ENCODE data around the gene MCC. TPM values are rescaled to one million over a fixed set of nuclear protein-coding genes. Genes with fewer than 3 reads are reported as not detected.

Gene MCC
- total and polyA plus RNA-seq, 4 donors, result 9.0 to 47.3 (median 14.7) TPM

GRCh38 chr5:113507601-113508000 is 19.3 kb upstream of the MCC start (continued):
- TF ChIP-seq CTCF (IDR thresholded peaks at IDR 0.05; ENCODE audit: low read depth, low read length, missing input control) (no peak), TAF1 (conservative IDR thresholded peaks at IDR 0.05) (no peak)

DNA sequence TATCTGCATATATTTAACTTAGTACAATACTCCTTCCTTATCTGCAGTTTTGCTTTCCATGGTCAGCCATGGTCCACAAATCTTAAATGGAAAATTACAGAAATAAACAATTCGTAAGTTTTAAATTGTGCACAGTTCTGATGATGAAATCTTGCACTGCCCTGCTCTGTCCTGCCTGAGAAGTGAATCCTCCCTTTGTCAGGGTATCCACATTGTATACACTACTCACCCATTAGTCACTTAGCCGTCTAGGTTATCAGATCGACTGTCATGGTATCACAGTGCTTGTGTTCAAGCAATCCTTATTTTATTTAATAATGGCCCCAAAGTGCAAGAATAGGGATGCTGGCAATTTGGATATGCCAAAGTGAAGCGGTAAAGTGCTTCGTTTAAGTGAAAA is 16.9 kb upstream of the MCC start:
- no peak overlapping the region for H3K9ac ChIP-seq (ENCODE audit: low read depth in 1 of 2, low read length in 2 of 2)
- no peak for DNase-seq (ENCODE audit: low spot score)
- H3K4me3 ChIP-seq (ENCODE audit: low read depth in 1 of 3, low read length in 3 of 3), result no peak overlapping the region
- no peaks in the 10 kb centered on the region for H3K4me1 ChIP-seq (ENCODE audit: control insufficient read depth in 4 of 4, insufficient read depth in 4 of 4, low read length in 3 of 4)
- no peaks in the 10 kb centered on the region for H3K36me3 ChIP-seq (ENCODE audit: control insufficient read depth in 4 of 4, insufficient read depth in 3 of 4, low read depth in 1 of 4, low read length in 3 of 4)
- H3K9me3 ChIP-seq (ENCODE audit: control insufficient read depth in 4 of 4, low read length in 3 of 4), result no peaks in the 10 kb centered on the region
- no peak overlapping the region for H3K27ac ChIP-seq (ENCODE audit: low read depth in 1 of 2, low read length in 2 of 2)
- H3K27me3 ChIP-seq (ENCODE audit: control insufficient read depth in 4 of 4, insufficient read depth in 4 of 4, low read length in 3 of 4), result no peaks in the 10 kb centered on the region
- WGBS, result 84% methylated on average over 5 of the region's 5 CpGs
- TF ChIP-seq EGR1 (IDR thresholded peaks at IDR 0.05; ENCODE audit: low read depth in 2 of 2) (no peak), HNF4G (IDR thresholded peaks at IDR 0.05) (no peak), ATF3 (IDR thresholded peaks at IDR 0.05) (no peak)

DNA sequence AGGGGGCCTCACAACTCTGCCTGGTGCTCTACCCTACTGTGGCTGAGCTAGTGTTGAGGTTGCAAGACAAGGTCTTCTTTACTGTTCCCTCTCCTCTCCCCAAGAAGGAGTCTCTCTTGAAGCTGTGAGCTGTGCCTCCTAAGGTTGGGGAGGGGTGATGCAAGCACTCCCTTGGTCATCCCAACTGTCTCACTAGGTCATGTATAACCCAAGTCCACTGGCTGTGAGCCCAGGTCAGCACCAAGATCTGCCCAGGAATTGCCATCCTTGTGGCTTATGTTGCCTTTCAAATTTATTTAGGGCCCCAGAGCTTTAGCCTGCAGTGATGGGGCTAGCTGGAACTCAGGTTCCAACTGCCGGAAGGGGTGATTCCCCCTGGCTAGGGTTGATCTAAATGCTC is 14.9 kb upstream of the MCC start:
- TF ChIP-seq NR2F2 (IDR thresholded peaks at IDR 0.05) (no peak), TAF1 (conservative IDR thresholded peaks at IDR 0.05) (no peak), EGR1 (IDR thresholded peaks at IDR 0.05; ENCODE audit: low read depth in 2 of 2) (no peak), GABPA (IDR thresholded peaks at IDR 0.05 in 1 of 2, conservative IDR thresholded peaks at IDR 0.05 in 1 of 2) (no peak)

DNA sequence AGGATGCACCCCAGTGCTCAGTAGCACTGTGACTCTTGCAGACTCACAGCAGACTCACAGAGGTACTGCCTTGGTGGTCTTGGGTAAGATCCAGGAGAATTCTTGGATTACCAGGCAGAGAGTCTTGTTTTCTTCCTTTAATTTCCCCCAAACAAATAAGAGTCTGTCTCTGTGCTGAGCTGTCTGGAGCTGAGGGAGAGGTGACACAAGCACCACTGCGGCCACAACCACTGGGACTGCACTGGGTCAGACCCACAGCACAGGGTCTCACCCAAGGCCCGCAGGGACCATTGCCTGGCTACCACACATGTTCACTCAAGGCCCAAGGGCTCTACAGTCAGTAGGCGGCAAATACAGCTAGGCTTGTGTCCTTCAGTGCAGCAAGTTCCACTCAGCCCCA is 13.8 kb upstream of the MCC start:
- H3K27me3 ChIP-seq (ENCODE audit: control insufficient read depth in 4 of 4, insufficient read depth in 4 of 4, low read length in 3 of 4), result no peaks in the 10 kb centered on the region
- no peaks in the 10 kb centered on the region for H3K9me3 ChIP-seq (ENCODE audit: control insufficient read depth in 4 of 4, low read length in 3 of 4)
- no peaks in the 10 kb centered on the region for H3K36me3 ChIP-seq (ENCODE audit: control insufficient read depth in 4 of 4, insufficient read depth in 3 of 4, low read depth in 1 of 4, low read length in 3 of 4)
- WGBS, result 97% methylated on average over 3 of the region's 3 CpGs
- no peak overlapping the region for H3K9ac ChIP-seq (ENCODE audit: low read depth in 1 of 2, low read length in 2 of 2)
- H3K4me1 ChIP-seq (ENCODE audit: control insufficient read depth in 4 of 4, insufficient read depth in 4 of 4, low read length in 3 of 4), result no peaks in the 10 kb centered on the region
- H3K4me3 ChIP-seq (ENCODE audit: low read depth in 1 of 3, low read length in 3 of 3), result no peak overlapping the region
- no peak overlapping the region for H3K27ac ChIP-seq (ENCODE audit: low read depth in 1 of 2, low read length in 2 of 2)
- no peak for DNase-seq (ENCODE audit: low spot score)
- TF ChIP-seq NR2F2 (IDR thresholded peaks at IDR 0.05), result no peak
- no peak for TF ChIP-seq CTCF (IDR thresholded peaks at IDR 0.05; ENCODE audit: low read depth, low read length, missing input control)
- no peak for TF ChIP-seq GABPA (IDR thresholded peaks at IDR 0.05 in 1 of 2, conservative IDR thresholded peaks at IDR 0.05 in 1 of 2)
- TF ChIP-seq, protein P1, sequence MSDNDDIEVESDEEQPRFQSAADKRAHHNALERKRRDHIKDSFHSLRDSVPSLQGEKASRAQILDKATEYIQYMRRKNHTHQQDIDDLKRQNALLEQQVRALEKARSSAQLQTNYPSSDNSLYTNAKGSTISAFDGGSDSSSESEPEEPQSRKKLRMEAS (IDR thresholded peaks at IDR 0.05), result no peak
- TF ChIP-seq TAF1 (conservative IDR thresholded peaks at IDR 0.05), result no peak
- no peak for TF ChIP-seq FOXA1 (IDR thresholded peaks at IDR 0.05)
- TF ChIP-seq ZBTB33 (IDR thresholded peaks at IDR 0.05), result no peak
- TF ChIP-seq SP1 (IDR thresholded peaks at IDR 0.05), result no peak
- no peak for TF ChIP-seq RAD21 (IDR thresholded peaks at IDR 0.05)
- no peak for TF ChIP-seq ATF3 (IDR thresholded peaks at IDR 0.05)
- TF ChIP-seq REST (IDR thresholded peaks at IDR 0.05), result no peak
- no peak for TF ChIP-seq EGR1 (IDR thresholded peaks at IDR 0.05; ENCODE audit: low read depth in 2 of 2)
- TF ChIP-seq HNF4A (conservative IDR thresholded peaks at IDR 0.05), result no peak
- TF ChIP-seq RXRA (IDR thresholded peaks at IDR 0.05), result no peak

More for the DNA sequence above, 14.9 kb upstream of the MCC start:
- Histone ChIP-seq H3K9me3 (ENCODE audit: control insufficient read depth in 4 of 4, low read length in 3 of 4) (no peaks in the 10 kb centered on the region), H3K9ac (ENCODE audit: low read depth in 1 of 2, low read length in 2 of 2) (no peak overlapping the region), H3K4me3 (ENCODE audit: low read depth in 1 of 3, low read length in 3 of 3) (no peak overlapping the region), H3K27ac (ENCODE audit: low read depth in 1 of 2, low read length in 2 of 2) (no peak overlapping the region), H3K4me1 (ENCODE audit: control insufficient read depth in 4 of 4, insufficient read depth in 4 of 4, low read length in 3 of 4) (no peaks in the 10 kb centered on the region), H3K27me3 (ENCODE audit: control insufficient read depth in 4 of 4, insufficient read depth in 4 of 4, low read length in 3 of 4) (no peaks in the 10 kb centered on the region), H3K36me3 (ENCODE audit: control insufficient read depth in 4 of 4, insufficient read depth in 3 of 4, low read depth in 1 of 4, low read length in 3 of 4) (no peaks in the 10 kb centered on the region)
- no peak for DNase-seq (ENCODE audit: low spot score)
- WGBS, result 91% methylated on average over 1 of the region's 1 CpG

All from liver (tissue), 9 donors.